Central memory CD8-positive, alpha-beta T cell (primary cell): ENCODE data around the gene PRKAG3.

Source experiments
- ATAC-seq: fragments of 150-1000 bp; cut with Tn5 transposase; replicated peaks from 2 replicates; pipeline ENCODE4 v1.10.0; 2022; ENCODE audit warnings: mild to moderate bottlenecking, moderate FRiP score, moderate number of reproducible peaks; ENCODE audit not compliant: poor library complexity, severe bottlenecking; ENCODE audit errors: extremely low read depth
- DNase-seq, 2 donors: peaks; one replicate each; pipeline ENCODE4 v3.0.0; 2021; ENCODE audit warnings: low spot score in 2 of 2
- H3K27ac Mint-ChIP-seq: one replicate; pipeline ENCODE4 v1.8.0; 2022; ENCODE audit warnings: low read depth, mild to moderate bottlenecking, moderate library complexity, mixed read lengths
- H3K27me3 Mint-ChIP-seq: one replicate; pipeline ENCODE4 v1.8.0; 2022; ENCODE audit warnings: mixed read lengths
- H3K36me3 Mint-ChIP-seq: one replicate; pipeline ENCODE4 v1.8.0; 2022; ENCODE audit warnings: mild to moderate bottlenecking, moderate library complexity, mixed read lengths; ENCODE audit not compliant: insufficient read depth
- H3K4me1 Mint-ChIP-seq: one replicate; pipeline ENCODE4 v1.8.0; 2022; ENCODE audit warnings: mixed read lengths
- H3K4me3 Mint-ChIP-seq: one replicate; pipeline ENCODE4 v1.8.0; 2022; ENCODE audit warnings: mild to moderate bottlenecking, moderate library complexity, mixed read lengths
- H3K9me3 Mint-ChIP-seq: one replicate; pipeline ENCODE4 v1.8.0; 2022; ENCODE audit warnings: mixed read lengths

The PRKAG3 gene

DNA sequence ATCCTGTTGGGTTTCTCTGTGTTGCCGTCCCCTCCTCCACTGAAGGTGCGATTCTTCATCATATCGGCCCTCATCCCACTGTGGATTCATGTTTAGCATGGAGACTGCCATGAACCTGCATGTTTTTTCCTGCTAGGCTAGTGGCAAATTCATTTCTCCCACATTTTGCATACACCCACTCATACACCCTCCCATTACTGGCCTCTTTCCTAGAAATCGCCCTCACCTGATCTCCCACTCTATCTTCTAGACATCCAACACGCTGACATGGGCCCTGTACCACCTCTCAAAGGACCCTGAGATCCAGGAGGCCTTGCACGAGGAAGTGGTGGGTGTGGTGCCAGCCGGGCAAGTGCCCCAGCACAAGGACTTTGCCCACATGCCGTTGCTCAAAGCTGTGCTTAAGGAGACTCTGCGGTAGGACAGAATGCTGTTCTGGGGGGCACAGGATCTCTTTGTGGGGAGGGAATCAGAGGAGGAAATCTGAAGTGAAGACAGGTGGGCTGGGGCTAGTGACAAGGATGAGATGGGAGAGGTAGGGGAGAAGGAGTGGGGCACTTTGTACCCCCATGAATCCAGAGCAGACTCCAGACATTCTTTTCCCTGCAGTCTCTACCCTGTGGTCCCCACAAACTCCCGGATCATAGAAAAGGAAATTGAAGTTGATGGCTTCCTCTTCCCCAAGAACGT, 17.7 kb downstream of the PRKAG3 start:
- Mint-ChIP-seq H3K36me3 (no peaks in the 10 kb centered on the region), H3K27ac (no peak overlapping the region), H3K4me1 (no peaks in the 10 kb centered on the region), H3K4me3 (no peak overlapping the region), H3K9me3 (no peaks in the 10 kb centered on the region), H3K27me3 (peaks cover 71% of the 10 kb centered on the region)
- DNase-seq: no peak
- no peak for ATAC-seq

DNA sequence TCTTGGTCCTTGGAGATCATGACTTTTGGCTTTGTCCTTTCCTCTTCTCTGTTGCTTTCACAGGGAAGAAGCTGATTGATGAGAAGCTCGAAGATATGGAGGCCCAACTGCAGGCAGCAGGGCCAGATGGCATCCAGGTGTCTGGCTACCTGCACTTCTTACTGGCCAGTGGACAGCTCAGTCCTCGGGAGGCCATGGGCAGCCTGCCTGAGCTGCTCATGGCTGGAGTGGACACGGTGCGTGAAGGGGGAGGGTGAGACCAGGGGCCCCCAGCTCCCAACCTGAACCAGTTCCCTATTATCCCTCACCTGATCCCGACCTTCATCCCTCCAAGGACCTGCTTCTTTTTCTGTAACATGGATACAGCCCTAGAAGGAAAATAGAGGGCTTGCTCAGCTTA, 18.7 kb downstream of the PRKAG3 start:
- no peaks in the 10 kb centered on the region for H3K36me3 Mint-ChIP-seq
- no peaks in the 10 kb centered on the region for H3K4me1 Mint-ChIP-seq
- H3K27ac Mint-ChIP-seq: no peak overlapping the region
- peaks cover 74% of the 10 kb centered on the region for H3K27me3 Mint-ChIP-seq
- ATAC-seq (no peak), DNase-seq (no peak)
- H3K9me3 Mint-ChIP-seq: no peaks in the 10 kb centered on the region
- no peak overlapping the region for H3K4me3 Mint-ChIP-seq

DNA sequence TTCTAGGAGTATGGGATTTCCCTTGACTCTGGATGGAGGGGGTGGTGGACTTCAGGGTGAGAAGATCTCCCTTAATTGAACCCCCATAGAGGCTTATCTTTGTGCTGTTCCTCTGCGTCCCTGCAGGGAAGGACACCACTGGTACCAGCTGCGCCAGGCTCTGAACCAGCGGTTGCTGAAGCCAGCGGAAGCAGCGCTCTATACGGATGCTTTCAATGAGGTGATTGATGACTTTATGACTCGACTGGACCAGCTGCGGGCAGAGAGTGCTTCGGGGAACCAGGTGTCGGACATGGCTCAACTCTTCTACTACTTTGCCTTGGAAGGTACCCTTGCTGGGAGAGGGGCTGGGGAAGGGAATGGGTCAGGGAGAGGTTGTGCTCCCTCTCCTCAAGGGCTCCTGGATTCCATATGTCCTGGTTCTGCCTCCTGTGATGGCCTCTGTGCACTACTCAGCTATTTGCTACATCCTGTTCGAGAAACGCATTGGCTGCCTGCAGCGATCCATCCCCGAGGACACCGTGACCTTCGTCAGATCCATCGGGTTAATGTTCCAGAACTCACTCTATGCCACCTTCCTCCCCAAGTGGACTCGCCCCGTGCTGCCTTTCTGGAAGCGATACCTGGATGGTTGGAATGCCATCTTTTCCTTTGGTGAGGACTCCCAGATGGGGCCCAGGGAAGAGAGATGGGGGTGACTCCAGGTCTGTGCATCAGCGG, 19.3 kb downstream of the PRKAG3 start:
- no peaks in the 10 kb centered on the region for H3K36me3 Mint-ChIP-seq
- H3K9me3 Mint-ChIP-seq: no peaks in the 10 kb centered on the region
- no peaks in the 10 kb centered on the region for H3K4me1 Mint-ChIP-seq
- DNase-seq (no peak), ATAC-seq (no peak)
- H3K4me3 Mint-ChIP-seq: no peak overlapping the region
- H3K27me3 Mint-ChIP-seq: peaks cover 70% of the 10 kb centered on the region
- H3K27ac Mint-ChIP-seq: no peak overlapping the region

DNA sequence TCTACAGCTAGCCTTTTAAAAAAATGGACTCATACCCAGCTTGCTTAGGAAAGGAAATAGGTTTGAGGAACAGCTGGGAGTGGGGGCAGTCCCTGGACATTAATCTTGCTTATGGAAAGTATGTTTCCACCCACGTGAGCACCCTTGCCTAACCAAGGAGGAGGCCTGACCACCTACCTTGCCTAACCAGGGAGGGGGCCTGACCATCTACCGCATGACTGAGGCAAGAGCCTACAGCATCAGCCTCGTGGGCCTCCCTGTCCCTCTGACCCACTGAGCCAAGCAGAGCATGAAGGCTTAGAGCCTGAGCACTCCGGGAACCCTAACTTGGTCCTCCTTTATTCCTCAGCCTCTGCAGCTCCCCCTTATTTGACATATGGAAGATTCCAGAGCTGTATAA, 20.2 kb downstream of the PRKAG3 start:
- Mint-ChIP-seq H3K27me3 (peaks cover 67% of the 10 kb centered on the region), H3K36me3 (no peaks in the 10 kb centered on the region), H3K4me3 (no peak overlapping the region), H3K9me3 (no peaks in the 10 kb centered on the region), H3K4me1 (no peaks in the 10 kb centered on the region), H3K27ac (no peak overlapping the region)
- ATAC-seq: no peak
- no peak for DNase-seq

DNA sequence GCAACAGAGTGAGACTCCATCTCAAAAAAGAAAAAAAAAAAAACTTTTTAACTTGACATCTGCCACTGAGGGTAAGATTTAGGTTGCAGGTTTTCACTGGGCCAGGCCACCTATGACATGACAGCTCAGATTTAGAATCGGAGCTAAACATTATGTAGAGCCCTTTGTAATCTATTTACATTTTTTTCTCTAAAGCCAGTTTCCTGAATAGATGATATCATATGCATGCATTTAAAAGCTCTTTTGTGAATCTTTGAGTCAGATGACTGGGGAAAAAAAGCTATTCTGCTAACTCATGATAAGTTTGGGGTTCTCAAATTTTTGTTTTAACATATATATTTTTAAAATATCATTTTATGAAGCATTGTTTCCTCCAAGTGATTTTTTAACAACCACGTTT, 21.3 kb downstream of the PRKAG3 start:
- H3K27me3 Mint-ChIP-seq: peaks cover 71% of the 10 kb centered on the region

DNA sequence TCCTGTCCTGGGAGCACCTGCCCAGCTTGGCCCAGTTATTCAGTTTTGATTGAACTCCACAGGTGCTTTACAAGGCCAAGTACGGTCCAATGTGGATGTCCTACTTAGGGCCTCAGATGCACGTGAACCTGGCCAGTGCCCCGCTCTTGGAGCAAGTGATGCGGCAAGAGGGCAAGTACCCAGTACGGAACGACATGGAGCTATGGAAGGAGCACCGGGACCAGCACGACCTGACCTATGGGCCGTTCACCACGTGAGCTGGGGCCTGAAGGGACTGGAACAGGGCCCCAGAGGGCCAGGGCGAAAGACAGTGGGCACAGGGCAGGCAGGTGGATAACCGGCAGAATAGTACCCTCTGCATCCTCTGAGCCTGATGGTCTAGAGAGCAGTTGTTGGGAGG, 22.1 kb downstream of the PRKAG3 start:
- H3K9me3 Mint-ChIP-seq: peaks cover 6% of the 10 kb centered on the region
- no peak for ATAC-seq
- H3K4me3 Mint-ChIP-seq: no peak overlapping the region
- no peak for DNase-seq
- H3K27me3 Mint-ChIP-seq: peaks cover 71% of the 10 kb centered on the region
- H3K4me1 Mint-ChIP-seq: no peaks in the 10 kb centered on the region
- no peak overlapping the region for H3K27ac Mint-ChIP-seq
- H3K36me3 Mint-ChIP-seq: no peaks in the 10 kb centered on the region

More for the DNA sequence above, 21.3 kb downstream of the PRKAG3 start:
- no peak overlapping the region for H3K4me3 Mint-ChIP-seq
- no peak for DNase-seq
- H3K4me1 Mint-ChIP-seq: no peaks in the 10 kb centered on the region
- H3K27ac Mint-ChIP-seq: no peak overlapping the region
- ATAC-seq: no peak
- H3K36me3 Mint-ChIP-seq: no peaks in the 10 kb centered on the region
- H3K9me3 Mint-ChIP-seq: peaks cover 1% of the 10 kb centered on the region

DNA sequence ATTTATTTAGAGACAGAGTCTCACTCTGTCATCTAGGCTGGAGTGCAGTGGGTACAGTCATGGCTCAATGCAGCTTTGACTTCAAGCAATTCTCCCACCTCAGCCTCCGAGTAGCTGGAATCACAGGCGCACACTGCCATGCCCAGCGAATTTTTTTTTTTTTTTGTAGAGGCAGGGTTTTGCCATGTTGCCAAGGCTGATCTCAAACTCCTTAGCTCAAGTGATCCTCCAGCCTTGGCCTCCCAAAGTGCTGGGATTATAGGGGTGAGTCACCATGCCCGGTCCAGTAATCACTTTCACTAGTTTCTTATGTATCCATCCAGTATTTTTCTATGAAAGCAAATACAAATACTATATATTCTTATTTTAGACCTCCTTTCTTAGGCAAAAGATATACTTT, 24.0 kb downstream of the PRKAG3 start:
- peaks cover 54% of the 10 kb centered on the region for H3K27me3 Mint-ChIP-seq
- no peaks in the 10 kb centered on the region for H3K36me3 Mint-ChIP-seq
- peaks cover 6% of the 10 kb centered on the region for H3K9me3 Mint-ChIP-seq
- H3K27ac Mint-ChIP-seq: no peak overlapping the region
- ATAC-seq (no peak), DNase-seq (no peak)
- H3K4me3 Mint-ChIP-seq: no peak overlapping the region
- H3K4me1 Mint-ChIP-seq: no peaks in the 10 kb centered on the region

DNA sequence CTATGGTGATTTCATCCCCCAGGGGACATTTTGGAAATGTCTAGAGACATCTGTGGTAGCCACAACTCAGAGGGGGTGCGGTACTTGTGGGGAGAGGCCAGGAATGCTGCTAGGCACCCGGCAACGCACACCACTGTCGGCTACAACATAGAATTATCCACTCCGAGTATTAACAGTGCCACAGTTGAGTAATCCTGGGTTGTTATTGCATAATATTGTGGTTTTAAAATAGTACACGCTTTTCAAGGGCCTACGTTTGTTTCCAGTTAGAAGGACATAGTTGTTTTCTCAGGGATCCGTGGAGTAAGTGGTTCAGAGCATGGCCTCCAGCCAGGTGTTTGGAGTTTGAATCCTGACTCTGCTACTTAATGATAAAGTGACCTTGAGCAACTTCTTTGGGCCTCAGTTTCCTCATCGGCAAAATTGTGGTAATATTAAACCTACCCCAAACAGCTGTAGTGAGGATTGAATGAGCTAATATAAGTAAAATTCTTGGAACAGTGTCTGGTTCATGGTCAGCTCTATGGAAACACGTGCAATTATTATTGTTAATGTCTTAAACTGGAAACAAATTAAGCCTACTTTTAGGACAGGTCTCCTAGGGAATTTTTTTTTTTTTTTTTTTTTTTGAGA, 25.1 kb downstream of the PRKAG3 start:
- Mint-ChIP-seq H3K4me3 (no peak overlapping the region), H3K9me3 (peaks cover 6% of the 10 kb centered on the region), H3K27me3 (peaks cover 42% of the 10 kb centered on the region), H3K36me3 (no peaks in the 10 kb centered on the region), H3K4me1 (peaks cover 6% of the 10 kb centered on the region), H3K27ac (no peak overlapping the region)
- no peak for DNase-seq
- no peak for ATAC-seq

DNA sequence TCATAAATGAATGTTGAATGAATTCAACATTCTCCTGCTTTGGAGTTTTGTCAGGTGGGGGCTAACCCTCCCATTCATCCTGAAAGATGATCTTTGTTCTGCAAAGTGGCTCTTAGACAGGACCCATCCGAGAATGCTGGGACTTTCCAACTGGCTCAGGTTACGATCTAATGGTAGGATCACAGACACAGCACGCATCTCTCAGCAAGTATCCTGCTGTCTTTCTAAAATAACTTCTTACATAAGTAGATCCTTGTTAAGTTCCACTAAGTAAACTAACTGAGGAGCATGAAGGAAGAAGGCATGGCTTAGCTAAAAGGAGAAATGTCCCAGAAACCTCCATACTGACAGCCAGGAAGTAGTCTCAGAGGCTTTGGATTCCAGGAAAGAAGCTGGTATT, 26.0 kb downstream of the PRKAG3 start:
- Mint-ChIP-seq H3K27me3 (peaks cover 34% of the 10 kb centered on the region), H3K4me3 (no peak overlapping the region), H3K4me1 (peaks cover 6% of the 10 kb centered on the region), H3K27ac (no peak overlapping the region), H3K36me3 (no peaks in the 10 kb centered on the region), H3K9me3 (peaks cover 6% of the 10 kb centered on the region)
- DNase-seq: no peak
- ATAC-seq: no peak

DNA sequence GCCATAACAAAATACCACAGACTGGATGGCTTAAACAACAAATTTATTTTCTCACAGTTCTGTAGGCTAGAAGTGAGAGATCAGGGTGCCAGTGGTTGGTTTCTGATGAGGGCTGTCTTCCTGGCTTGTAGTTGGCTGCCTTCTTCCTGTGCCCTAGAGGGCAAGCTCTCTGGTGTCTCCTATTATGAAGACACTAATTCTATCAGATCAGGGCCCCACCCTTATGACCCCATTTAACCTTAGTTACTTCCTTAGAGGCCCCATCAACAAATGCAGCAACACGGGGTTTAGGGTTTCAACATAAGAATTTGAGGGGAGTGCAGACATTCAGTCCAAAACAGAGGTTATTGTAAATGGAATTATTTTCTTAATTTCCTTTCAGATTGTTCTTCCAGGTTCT, 26.8 kb downstream of the PRKAG3 start:
- peaks cover 6% of the 10 kb centered on the region for H3K9me3 Mint-ChIP-seq
- peaks cover 40% of the 10 kb centered on the region for H3K27me3 Mint-ChIP-seq
- ATAC-seq (no peak), DNase-seq (no peak)
- H3K36me3 Mint-ChIP-seq: no peaks in the 10 kb centered on the region
- H3K4me3 Mint-ChIP-seq: no peak overlapping the region
- H3K27ac Mint-ChIP-seq: no peak overlapping the region
- peaks cover 6% of the 10 kb centered on the region for H3K4me1 Mint-ChIP-seq

DNA sequence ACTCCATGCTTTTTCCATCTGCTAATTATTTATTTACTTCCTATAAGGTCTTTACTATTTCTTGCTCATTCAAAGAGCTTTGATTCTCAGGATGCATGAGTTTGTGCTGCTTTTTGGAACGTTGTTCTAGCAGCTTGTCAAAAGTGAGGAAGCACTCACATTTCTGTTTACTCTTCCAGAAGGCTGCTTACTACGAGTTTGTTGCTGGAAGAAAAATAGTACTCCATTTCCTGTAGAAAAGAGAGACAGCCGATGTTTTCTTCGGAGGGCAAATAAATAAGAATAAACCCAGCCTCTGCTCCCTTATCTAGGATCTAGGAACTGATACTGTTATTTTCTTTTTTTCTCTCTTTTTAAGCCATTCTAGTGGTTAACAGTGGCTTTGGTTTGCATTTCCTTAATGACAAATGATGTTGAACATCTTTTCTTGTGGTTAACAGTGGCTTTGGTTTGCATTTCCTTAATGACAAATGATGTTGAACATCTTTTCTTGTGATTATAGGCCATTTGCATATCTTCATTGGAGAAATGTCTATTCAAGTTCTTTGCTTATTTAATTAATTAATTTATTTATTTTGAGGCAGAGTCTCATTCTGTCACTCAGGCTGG, 29.1 kb downstream of the PRKAG3 start:
- DNase-seq (no peak), ATAC-seq (peak; percentile 93)
- no peak overlapping the region for H3K27ac Mint-ChIP-seq
- H3K4me1 Mint-ChIP-seq: peaks cover 6% of the 10 kb centered on the region
- H3K27me3 Mint-ChIP-seq: peaks cover 32% of the 10 kb centered on the region
- no peaks in the 10 kb centered on the region for H3K36me3 Mint-ChIP-seq
- peaks cover 6% of the 10 kb centered on the region for H3K9me3 Mint-ChIP-seq
- H3K4me3 Mint-ChIP-seq: peak overlapping the region; percentile 31

DNA sequence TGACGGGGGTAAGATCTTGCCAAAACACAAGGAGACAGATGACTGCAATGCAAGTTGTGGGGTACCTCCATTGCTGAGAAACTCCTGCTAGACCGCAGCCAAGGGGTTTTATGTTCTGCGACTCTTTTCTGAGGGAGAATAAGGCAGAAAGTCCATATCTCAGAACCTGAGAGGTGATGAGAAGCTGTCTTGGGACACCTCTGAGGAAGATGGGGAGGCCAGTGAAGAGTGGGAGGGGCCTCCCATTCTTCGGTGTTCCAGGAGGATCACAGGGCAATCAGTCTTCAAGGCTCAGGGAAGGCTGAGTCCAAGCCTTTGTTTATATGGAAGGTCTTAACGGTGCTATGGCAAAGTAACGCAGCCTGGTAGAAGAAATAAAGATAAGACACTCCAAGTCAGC, 31.6 kb downstream of the PRKAG3 start:
- Mint-ChIP-seq H3K9me3 (peaks cover 2% of the 10 kb centered on the region), H3K27me3 (peaks cover 32% of the 10 kb centered on the region), H3K4me3 (no peak overlapping the region), H3K4me1 (peaks cover 6% of the 10 kb centered on the region), H3K27ac (no peak overlapping the region), H3K36me3 (no peaks in the 10 kb centered on the region)
- DNase-seq (no peak), ATAC-seq (no peak)
